HG03103 (cell line): ENCODE data around the gene ERVMER34-1.

Source experiments
- ATAC-seq: cut with Tn5 transposase; IDR thresholded peaks from one replicate; pipeline ENCODE4 v1.9.1; 2021; ENCODE audit warnings: low read depth; ENCODE audit not compliant: unreplicated experiment

ERVMER34-1 gene

DNA sequence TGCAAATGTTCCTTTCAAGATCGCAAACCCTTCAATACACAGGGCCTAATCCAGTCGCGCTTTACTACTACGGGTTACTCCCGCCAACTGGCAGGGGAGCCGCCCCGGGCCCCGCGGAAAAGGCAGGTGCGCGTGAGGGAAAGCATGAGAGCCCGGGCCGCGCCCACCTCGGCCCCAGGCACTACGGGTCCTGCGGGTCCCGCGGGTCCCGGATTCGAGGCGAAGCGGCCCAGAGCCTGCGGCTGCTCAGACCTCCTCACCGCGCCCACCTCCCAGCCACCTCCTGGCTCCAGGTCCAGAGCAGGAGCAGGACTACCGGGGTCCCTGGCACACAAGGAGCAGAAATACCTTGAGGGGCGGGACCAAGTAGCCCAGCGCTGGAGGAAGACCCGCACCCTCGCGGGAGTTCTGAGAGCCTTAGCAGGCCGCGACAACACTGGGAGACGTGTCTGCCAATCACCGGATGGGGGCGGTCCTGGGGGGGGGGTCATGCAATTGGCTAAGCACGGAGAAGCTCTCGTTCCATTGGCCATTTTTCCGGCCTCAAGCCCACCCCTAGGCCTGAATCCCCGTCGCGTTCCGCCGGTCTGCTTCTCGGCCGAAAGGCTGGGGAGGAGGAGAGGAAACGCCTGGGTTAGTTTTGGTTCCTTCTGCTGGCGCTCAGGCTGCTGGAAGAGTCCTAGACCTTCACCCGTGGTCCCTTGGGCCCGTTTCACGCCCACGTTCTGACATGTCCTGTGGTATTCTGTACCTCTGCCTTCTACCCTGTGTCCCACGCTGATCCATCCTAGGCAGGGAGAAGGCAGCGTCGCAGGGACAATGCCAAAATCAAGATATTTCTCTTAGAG is 29.0 kb downstream of the ERVMER34-1 start:
- peak; percentile 90 for ATAC-seq

- ATAC-seq: no peak
Measured at GRCh38 chr4:52718123-52718522, 33.1 kb downstream of the ERVMER34-1 start.

GRCh38 chr4:52716364-52717151 is 34.7 kb downstream of the ERVMER34-1 start:
- no peak for ATAC-seq

- no peak for ATAC-seq
Measured at GRCh38 chr4:52715914-52716313, 35.3 kb downstream of the ERVMER34-1 start.

DNA sequence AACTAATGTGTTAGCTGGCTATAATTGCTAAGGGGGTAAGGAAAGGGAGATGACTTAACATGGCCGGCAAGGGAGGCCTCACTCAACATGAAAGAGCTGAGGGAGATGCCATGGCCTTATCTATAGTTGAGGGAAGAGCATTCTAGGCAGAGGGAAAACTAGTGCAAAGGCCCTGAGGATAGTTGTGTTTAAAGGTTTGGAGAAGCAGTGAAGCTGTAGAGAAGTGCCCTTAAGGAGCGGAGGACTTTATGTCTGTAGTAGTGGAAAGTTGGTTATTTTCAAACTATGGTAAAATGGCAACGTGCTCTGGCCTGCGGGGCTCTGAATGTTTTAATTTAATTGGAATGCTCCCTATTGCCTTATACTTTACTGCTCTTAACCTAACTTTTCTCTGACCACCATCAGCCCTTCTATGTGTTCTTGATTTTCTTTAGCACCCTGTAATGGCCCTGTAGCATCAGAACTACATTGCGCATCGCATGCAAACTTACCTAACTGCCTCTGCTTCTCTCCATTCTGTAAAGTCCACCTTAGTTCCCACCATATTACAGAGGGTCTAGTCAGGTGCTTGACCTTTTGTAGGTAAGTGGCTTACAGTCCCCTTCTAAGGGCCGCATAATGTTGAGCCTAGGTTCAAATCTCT is 35.8 kb downstream of the ERVMER34-1 start:
- no peak for ATAC-seq

DNA sequence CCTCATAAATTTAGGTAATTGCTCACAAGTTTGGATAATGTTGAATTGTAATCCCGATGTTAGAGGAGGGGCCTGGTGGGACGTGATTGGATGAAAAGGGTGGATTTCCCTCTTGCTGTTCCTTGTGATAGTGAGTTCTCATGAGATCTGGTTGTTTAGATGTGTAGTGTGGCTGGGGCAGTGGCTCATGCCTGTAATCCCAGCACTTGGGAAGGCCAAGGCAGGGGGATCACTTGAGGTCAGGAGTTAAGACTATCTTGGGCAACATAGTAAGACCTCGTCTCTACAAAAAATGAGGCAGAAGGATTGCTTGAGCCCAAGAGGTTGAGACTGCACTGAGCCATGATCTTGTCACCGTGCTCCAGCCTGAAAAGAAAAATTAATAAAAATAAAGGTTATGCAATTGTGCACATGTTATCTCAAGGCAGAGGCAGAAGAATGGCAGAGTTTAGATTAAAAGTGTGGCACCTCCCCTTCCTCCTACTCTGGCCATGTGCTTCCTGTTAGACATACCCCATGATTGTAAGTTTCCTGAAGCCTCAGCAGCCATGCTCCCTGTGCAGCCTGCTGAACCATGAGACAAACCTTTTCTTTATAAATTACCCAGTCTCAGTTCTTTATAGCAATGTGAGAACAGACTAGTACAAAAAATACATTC is 36.5 kb downstream of the ERVMER34-1 start:
- no peak for ATAC-seq

DNA sequence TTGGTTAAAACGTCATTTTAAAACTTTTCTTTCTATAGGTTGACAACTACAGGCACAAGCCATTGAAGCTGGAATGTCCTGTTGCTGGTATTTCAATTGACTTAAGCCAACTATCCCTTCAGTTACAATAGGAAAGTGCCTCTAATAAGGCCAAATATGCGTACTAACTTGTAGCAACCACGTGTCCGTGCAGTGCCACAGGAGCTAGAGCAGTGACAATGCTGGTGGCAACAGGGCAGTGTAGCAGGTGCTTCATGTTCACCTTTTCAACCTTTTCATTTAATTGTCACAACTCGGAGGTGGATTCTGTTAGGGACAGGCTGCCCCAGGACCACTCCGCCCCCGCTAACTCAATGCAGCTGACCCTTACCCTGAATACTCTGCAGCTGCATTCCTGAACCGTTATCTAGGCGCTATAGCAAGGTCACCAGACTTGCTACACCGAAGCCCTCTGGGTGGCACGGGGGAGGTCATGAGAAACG is 37.7 kb downstream of the ERVMER34-1 start:
- no peak for ATAC-seq

DNA sequence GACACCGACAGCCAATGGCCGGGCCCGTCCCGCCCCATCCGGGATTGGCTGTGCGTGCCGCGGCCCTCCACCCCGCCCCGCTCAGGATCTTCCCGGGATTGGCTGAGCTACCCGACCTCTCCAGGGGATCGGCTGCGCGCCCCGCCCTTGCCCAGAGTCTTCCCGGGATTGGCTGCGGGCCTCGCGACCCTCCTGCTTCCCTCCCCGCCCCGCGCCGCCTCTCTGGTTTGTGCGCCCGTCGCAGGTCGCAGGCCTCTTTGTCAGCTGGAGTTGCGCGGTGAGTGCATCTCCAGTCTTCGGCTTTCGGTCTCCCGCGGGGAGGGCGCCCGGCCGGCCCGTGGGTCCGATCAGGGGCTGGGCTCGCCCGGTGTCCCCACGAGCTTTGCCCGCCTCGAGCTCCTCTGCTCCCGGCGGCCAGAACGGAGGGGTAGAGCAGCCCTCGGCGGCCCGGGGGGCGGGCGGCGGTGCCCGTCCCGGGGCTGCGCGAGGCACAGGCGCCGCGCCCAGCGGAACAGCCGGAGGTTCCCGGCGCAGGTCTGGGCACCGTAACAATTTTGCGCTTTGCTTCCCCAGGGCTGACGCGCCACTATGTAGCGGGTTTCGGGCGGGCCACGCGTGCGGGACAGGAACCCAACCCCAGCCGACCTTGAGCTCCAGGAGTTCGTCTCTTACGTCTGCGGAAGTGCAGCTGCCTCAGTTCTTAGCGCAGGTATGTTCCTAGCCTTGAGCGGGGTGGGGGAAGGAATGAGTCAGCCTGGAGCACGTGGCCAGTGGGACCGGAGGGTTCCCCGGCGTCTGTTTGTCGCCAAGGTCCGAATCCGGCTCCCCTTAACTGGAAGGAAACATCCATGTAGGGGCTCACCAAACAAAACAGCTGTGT is 38.7 kb downstream of the ERVMER34-1 start:
- ATAC-seq: peak; percentile 83

DNA sequence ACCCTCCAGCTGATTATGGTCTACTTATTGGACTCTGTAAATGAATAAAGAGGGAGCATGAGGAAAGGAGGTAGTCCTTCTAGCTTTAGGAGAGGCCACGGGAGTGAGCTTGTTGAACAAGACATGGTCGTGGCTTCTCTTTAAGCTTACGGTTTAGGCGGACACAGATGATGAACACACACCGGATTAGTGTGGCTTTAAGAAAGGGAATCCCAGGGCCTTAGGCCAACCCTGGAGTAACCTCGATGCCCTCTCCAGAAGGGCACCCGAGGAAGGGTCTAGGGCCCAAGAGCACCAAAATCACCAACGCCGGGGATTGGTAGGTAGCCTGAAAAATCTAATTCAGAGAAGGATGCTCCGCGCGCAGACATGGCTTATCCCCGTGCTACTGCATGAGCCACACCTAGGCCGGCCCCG is 39.4 kb downstream of the ERVMER34-1 start:
- ATAC-seq: peak; percentile 2

GRCh38 chr4:52711272-52711671 is 40.0 kb downstream of the ERVMER34-1 start:
- no peak for ATAC-seq

DNA sequence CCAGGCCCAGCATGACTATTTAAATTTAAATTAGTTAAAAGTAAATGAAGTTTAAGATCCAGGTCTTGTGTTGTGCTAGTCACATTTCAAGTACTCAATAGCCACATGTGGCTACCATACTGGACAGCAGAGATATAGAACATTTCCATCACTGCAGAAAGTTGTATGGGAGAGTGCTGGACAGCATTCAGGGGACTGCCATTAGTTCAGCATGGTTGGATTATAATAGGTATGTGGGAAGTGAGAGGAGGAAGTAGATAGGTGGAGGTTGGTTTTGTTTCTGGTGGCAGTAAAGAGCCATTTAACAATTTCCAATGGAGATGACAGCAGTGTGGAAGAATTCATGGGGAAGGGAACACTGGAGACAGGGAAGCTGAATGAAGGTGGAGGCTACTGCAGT is 42.1 kb downstream of the ERVMER34-1 start:
- ATAC-seq: no peak

DNA sequence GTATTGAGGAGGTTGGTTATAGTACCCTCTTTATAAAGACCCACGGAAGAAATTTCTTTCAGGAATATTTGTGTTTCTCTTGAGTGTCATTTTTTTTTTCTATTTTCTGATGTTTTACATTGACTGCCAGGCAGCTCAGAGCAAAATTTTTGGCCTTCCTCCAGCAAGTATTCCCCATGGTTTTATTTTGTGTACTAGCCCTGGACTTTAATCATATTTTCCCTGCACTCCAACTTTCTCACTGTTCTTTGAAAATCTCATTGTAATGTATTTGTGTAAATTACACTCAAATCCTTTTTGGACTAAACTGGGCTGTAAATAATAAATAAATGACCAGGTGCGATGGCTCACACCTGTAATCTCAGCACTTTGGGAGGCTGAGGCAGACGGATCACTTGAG is 46.6 kb downstream of the ERVMER34-1 start:
- ATAC-seq: no peak

- no peak for ATAC-seq
Measured at GRCh38 chr4:52704133-52704532, 47.1 kb downstream of the ERVMER34-1 start.

- peak; percentile 90 for ATAC-seq
Measured at GRCh38 chr4:52701207-52701606, 50.0 kb downstream of the ERVMER34-1 start.

DNA sequence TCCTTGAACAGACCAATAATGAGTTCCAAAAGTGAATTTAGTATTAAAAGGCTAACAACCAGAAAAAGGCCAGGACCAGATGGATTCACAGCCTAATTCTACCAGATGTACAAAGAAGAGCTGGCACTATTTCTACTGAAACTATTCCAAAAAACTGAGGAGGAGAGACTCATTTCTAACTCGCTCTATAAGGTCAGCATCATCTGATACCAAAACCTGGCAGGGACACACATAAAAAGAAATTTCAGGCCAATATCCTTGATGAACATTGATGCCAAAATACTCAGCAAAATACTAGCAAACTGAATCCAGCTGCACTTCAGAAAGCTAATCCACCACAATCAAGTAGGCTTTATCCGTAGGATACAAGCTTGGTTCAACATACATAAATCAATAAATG is 56.3 kb downstream of the ERVMER34-1 start:
- ATAC-seq: no peak

GRCh38 chr4:52693492-52693891 is 57.7 kb downstream of the ERVMER34-1 start:
- no peak for ATAC-seq
